HepG2 (cell line): ENCODE data around the gene CSNK1G1. TPM values are rescaled to one million over a fixed set of nuclear protein-coding genes. Genes with fewer than 3 reads are reported as not detected.

ENCODE experiments used
- AGO1 ChIP-seq: fragments of 200-400 bp; formaldehyde crosslinking; IDR thresholded peaks from 2 replicates; pipeline ENCODE4 v1.6.1; 2017; ENCODE audit warnings: mild to moderate bottlenecking, low read depth, low read length, moderate library complexity; ENCODE audit not compliant: poor library complexity, severe bottlenecking
- DMAP1 ChIP-seq: IDR thresholded peaks from 2 replicates; pipeline ENCODE4 v1.6.1; 2016
- ELK4 ChIP-seq: sonication (generic); formaldehyde crosslinking; IDR thresholded peaks from 2 replicates; pipeline ENCODE4 v1.9.0; 2021; ENCODE audit warnings: missing genetic modification reagents, borderline replicate concordance
- HDAC1 ChIP-seq: sonication (generic); formaldehyde crosslinking; IDR thresholded peaks from 2 replicates; pipeline ENCODE4 v1.5.1; 2020; ENCODE audit warnings: mild to moderate bottlenecking, missing genetic modification reagents
- HNRNPH1 ChIP-seq: fragments of 200-400 bp; formaldehyde crosslinking; optimal IDR thresholded peaks from 2 replicates; pipeline ENCODE3; 2017; ENCODE audit warnings: mild to moderate bottlenecking, low read depth, low read length
- KDM2A ChIP-seq: sonication (generic); formaldehyde crosslinking; IDR thresholded peaks from 2 replicates; pipeline ENCODE4 v1.4.0; 2020; ENCODE audit warnings: low read depth, missing genetic modification reagents, borderline replicate concordance
- KMT2B ChIP-seq: IDR thresholded peaks from 2 replicates; pipeline ENCODE4 v1.6.1; 2016; ENCODE audit warnings: missing genetic modification reagents, missing compliant biosample characterization
- POLR2G ChIP-seq: fragments of 200-400 bp; formaldehyde crosslinking; IDR thresholded peaks from 2 replicates; pipeline ENCODE4 v1.6.1; 2018; ENCODE audit warnings: mild to moderate bottlenecking, low read depth, low read length, moderate library complexity
- RAD21 ChIP-seq: fragments of 450-650 bp; formaldehyde crosslinking; IDR thresholded peaks from 2 replicates; pipeline ENCODE4 v1.5.0; 2020; ENCODE audit warnings: mild to moderate bottlenecking
- RAD51 ChIP-seq: fragments of 450-650 bp; IDR thresholded peaks from 2 replicates; pipeline ENCODE4 v1.6.1; 2016; ENCODE audit warnings: borderline replicate concordance
- RBM22 ChIP-seq: fragments of 200-400 bp; formaldehyde crosslinking; optimal IDR thresholded peaks from 2 replicates; pipeline ENCODE3; 2017; ENCODE audit warnings: mild to moderate bottlenecking, low read length, moderate library complexity
- REPIN1 ChIP-seq: sonication (generic); formaldehyde crosslinking; IDR thresholded peaks from 2 replicates; pipeline ENCODE4 v1.8.0; 2022; ENCODE audit warnings: missing genetic modification reagents, low read depth, mild to moderate bottlenecking, borderline replicate concordance
- SCMH1 ChIP-seq: sonication (generic); formaldehyde crosslinking; IDR thresholded peaks from 2 replicates; pipeline ENCODE4 v1.9.0; 2021; ENCODE audit warnings: missing genetic modification reagents, mild to moderate bottlenecking, borderline replicate concordance
- SMAD3 ChIP-seq: sonication (generic); formaldehyde crosslinking; IDR thresholded peaks from 2 replicates; pipeline ENCODE4 v1.4.0; 2020; ENCODE audit warnings: missing genetic modification reagents
- SRSF1 ChIP-seq: fragments of 200-400 bp; formaldehyde crosslinking; optimal IDR thresholded peaks from 2 replicates; pipeline ENCODE3; 2017; ENCODE audit warnings: mild to moderate bottlenecking, low read depth, low read length, moderate library complexity
- TARDBP ChIP-seq: sonication (generic); formaldehyde crosslinking; IDR thresholded peaks from 2 replicates; pipeline ENCODE4 v1.8.0; 2022; ENCODE audit warnings: mild to moderate bottlenecking, missing genetic modification reagents
- ZBTB42 ChIP-seq: sonication (generic); formaldehyde crosslinking; IDR thresholded peaks from 2 replicates; pipeline ENCODE4 v1.5.0; 2020; ENCODE audit warnings: mild to moderate bottlenecking, missing genetic modification reagents
- ZBTB7A ChIP-seq: sonication (generic); formaldehyde crosslinking; IDR thresholded peaks from 2 replicates; pipeline ENCODE4 v1.8.0; 2022; ENCODE audit warnings: mild to moderate bottlenecking, missing genetic modification reagents
- ZFX ChIP-seq: sonication (generic); formaldehyde crosslinking; IDR thresholded peaks from 2 replicates; pipeline ENCODE4 v1.4.0; 2020; ENCODE audit warnings: mild to moderate bottlenecking, low read depth, missing genetic modification reagents, moderate library complexity
- ZNF143 ChIP-seq: sonication (generic); formaldehyde crosslinking; IDR thresholded peaks from 2 replicates; pipeline ENCODE4 v1.4.0; 2020; ENCODE audit warnings: missing genetic modification reagents
- ZNF281 ChIP-seq: sonication (generic); formaldehyde crosslinking; IDR thresholded peaks from 2 replicates; pipeline ENCODE4 v1.4.0; 2020; ENCODE audit warnings: missing genetic modification reagents, borderline replicate concordance
- ZNF546 ChIP-seq: sonication (generic); formaldehyde crosslinking; conservative IDR thresholded peaks from 2 replicates; pipeline ENCODE4 v1.8.1; 2023; ENCODE audit warnings: mild to moderate bottlenecking, missing genetic modification reagents
- ZNF572 ChIP-seq: sonication (generic); formaldehyde crosslinking; IDR thresholded peaks from 2 replicates; pipeline ENCODE4 v1.5.1; 2020; ENCODE audit warnings: mild to moderate bottlenecking, missing genetic modification reagents
- ZNF580 ChIP-seq: IDR thresholded peaks from 2 replicates; pipeline ENCODE4 v1.6.1; 2016; ENCODE audit warnings: low read depth, borderline replicate concordance
- ZNF629 ChIP-seq: sonication (generic); formaldehyde crosslinking; conservative IDR thresholded peaks from 2 replicates; pipeline ENCODE4 v1.5.0; 2020; ENCODE audit warnings: missing genetic modification reagents
- ZNF7 ChIP-seq: IDR thresholded peaks from 2 replicates; pipeline ENCODE4 v1.6.1; 2016; ENCODE audit warnings: missing biosample characterization, missing genetic modification reagents
- polyA plus RNA-seq, 8 experiments: library from polyadenylated mRNA; depleted of rRNA in 3 of 8; stranded (reverse) in 7 of 8; unstranded in 1 of 8; fragments of >200 nt; fragmentation: Illumina TruSeq in 4 of 8; extraction: Trizol in 4 of 8; gene quantifications; 2 replicates each; pipeline versions ENCODE4 v1.2.1 to v1.2.3, GENCODE V29; 2011 to 2016; ENCODE audit warnings: low read depth in 4 of 8, missing spikeins in 1 of 8, mixed read lengths in 1 of 8; ENCODE audit not compliant: insufficient read depth in 1 of 8
- total RNA-seq, 5 experiments: library from RNA; depleted of rRNA; stranded (reverse); fragments of >200 nt; fragmentation: Illumina TruSeq; extraction: Trizol; gene quantifications; 2 replicates each; pipeline ENCODE4 v1.2.3, GENCODE V29; 2016; ENCODE audit warnings: low read depth in 1 of 5

Gene CSNK1G1
- total and polyA plus RNA-seq, 2 of the 13 experiments (the other 11 are each of a cell fraction or from before 2014, with no cell fraction given): 8.5 to 12.6 TPM

- TF ChIP-seq ZNF281 (no peak), SCMH1 (CRISPR knock-in tag) (no peak), DMAP1 (CRISPR knock-in tag) (0 out of 2 replicates have a peak, but pooled peaks have one; percentile 6), KMT2B (CRISPR knock-in tag) (peak; percentile 48; the same call in 1 of the 2 replicates), REPIN1 (CRISPR knock-in tag) (peak; percentile 61; the same call in 1 of the 2 replicates), KDM2A (CRISPR knock-in tag) (peak; percentile 98), ZFX (CRISPR knock-in tag) (peak; percentile 87), AGO1 (peak; percentile 98), SMAD3 (CRISPR knock-in tag) (peak; percentile 55; the same call in 1 of the 2 replicates), SRSF1 (no peak), ELK4 (CRISPR knock-in tag) (no peak), RAD21 (CRISPR knock-in tag) (peak; percentile 88), ZBTB42 (CRISPR knock-in tag) (no peak), RAD51 (no peak), ZNF580 (CRISPR knock-in tag) (peak; percentile 47; the same call in 1 of the 2 replicates), HNRNPH1 (peak; percentile 85), ZNF629 (CRISPR knock-in tag) (no peak), ZNF572 (0 out of 2 replicates have a peak, but pooled peaks have one; percentile 64), POLR2G (peak; percentile 77), TARDBP (CRISPR knock-in tag) (peak; percentile 62; the same call in 1 of the 2 replicates), HDAC1 (CRISPR knock-in tag) (0 out of 2 replicates have a peak, but pooled peaks have one; percentile 10), ZNF143 (0 out of 2 replicates have a peak, but pooled peaks have one; percentile 4), ZNF7 (CRISPR knock-in tag) (no peak), ZNF546 (CRISPR knock-in tag) (no peak), RBM22 (peak; percentile 99), ZBTB7A (CRISPR knock-in tag) (peak; percentile 21; the same call in 1 of the 2 replicates)
These were observed 202.2 kb downstream of the CSNK1G1 start (continued) for GRCh38 chr15:64153480-64154367.
